NCI-H146 treated with DMSO at 0.1 percent for 48 hours (cell line): ENCODE measurements around the gene MYO1F.
"Not testable (repeated sequence)": the region's sequence is repeated elsewhere in the genome, so short reads cannot be mapped to it uniquely, and the experiment has no call there.

Experiments
- DNase-seq: peaks from one replicate; lab custom pipeline; 2025; ENCODE audit not compliant: unreplicated experiment; lab: John Stamatoyannopoulos, UW

The MYO1F gene

DNA sequence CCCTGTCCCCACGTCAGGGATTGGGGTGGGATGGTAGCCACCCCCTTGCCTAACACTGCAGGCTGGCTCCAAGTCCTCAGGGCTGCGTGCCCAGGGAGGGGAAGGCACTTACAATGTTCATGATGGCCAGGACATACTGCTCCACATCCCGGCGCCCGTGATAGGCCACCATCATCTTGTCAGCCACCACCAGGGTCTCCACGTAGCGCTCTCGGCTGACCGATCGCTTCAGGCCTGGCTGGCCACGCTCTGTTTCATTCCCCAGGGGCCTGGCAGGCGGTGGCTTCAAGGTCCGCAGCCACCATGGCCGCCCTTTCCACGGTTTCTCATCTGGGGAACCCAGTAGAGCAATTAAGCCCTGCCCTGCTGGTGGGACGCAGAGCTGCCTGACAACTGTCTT lies 23.6 kb upstream of the MYO1F start:
- DNase-seq: no peak

DNA sequence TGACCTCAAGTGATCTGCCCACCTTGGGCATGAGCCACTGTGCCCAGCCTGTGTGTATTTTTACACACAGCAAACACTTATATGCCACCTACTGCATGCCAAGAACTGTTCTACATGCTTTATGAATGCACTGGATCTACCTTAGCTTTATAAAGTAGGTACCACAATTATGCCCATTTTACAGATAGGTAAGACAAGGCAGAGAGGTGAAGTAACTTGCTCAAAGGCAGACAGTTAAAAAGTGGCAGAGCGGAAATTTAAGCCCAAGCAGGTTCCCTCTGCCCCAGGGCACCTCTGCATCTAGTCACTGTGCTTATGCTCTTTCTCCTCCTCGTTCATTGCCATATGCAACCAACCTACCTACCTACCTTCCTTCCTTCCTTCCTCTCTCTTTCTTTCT lies 22.8 kb upstream of the MYO1F start:
- no peak for DNase-seq

DNA sequence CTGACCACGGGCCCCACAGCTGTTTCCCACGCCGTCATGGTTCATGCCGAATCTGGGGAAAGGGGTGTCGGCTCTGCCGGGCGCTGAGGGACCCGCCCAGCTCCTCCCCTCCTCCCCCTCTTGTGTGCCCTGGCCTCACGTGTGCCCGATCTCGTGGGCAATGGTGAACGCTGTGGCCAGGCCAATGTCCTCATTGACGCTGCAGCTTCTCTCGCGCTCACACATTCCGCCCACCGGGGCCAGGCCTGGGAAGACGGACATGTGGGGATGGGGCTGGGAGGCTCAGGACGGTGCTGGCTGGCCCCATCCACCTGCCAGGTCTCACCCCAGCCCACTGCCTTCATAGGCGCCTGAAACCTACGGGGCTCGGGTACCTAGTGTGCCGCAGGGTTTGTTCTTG lies 18.9 kb upstream of the MYO1F start:
- DNase-seq: no peak

DNA sequence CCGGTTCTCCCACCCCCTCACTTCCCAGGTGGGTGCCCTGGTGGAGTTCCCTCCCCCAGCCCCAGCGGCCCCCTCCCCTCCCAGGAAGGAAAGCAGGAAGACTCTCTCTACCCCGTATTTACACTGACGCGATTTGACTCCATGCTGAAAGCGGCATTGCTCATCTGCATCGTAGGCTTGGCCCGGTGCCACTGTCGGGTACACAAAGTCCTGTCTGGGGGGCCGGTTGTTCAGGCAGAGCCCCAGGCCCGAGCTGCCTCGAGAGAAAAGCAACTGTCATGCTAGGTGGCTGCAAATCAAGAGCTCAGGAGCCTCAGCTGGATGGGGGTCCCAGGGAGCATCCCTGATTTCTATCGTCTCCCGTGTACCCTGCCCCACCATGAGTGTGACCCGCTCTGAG lies 18.4 kb upstream of the MYO1F start:
- no peak for DNase-seq

DNA sequence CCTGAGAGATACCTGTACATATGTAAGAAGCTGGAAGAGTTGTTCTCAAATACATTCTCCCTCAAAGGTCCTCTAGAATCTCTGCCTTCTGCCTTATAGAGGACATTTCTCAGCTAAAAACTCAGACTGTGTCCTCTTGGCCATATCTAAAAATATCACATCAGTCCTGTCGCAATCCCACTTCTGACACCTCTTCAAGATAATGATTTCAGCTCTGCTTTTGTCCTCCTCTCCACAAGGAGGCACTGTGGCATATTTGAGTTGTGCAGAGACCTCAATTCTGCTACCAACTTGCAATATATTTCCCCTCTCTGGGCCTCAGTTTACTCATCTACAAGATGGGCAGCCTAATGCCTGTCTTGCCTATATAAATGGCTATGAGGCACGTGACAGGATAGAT lies 16.7 kb upstream of the MYO1F start:
- DNase-seq: no peak

DNA sequence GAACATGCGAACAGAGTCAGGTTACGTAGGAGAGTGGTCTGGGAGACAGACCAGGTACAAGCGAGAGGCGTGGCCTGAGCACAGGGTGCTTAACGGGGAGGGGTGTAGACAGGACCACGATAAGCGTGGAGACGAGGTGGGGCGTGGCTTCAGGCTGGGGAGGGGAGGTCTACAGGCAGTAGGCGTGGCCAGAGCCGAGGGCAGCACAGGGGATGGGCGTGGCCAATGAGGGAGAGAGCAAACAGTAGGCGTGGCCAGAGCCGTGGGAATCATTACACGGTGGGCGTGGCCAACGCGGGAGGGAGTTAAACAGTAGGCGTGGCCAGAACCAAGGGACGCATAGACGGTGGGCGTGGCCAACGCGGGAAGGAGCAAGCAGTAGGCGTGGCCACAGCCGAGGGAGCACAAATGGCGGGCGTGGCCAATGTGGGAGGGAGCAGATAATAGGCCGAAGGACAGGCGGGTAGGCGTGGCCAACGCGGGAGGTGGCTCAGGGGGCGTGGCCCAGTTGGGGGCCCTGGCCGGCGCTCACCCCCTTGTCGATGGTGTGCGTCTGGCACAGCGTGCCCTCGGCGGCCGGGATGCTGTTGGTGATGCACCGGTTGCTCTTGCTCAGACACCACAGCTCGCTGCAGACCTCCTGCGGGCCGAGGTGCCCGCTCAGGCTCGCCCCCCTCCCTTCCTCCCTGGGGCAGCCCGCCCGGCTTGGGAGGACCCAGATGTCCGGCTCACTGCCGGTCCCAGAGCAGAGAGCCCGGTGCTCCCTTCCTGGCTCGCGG lies 15.2 kb upstream of the MYO1F start:
- DNase-seq: no peak

DNA sequence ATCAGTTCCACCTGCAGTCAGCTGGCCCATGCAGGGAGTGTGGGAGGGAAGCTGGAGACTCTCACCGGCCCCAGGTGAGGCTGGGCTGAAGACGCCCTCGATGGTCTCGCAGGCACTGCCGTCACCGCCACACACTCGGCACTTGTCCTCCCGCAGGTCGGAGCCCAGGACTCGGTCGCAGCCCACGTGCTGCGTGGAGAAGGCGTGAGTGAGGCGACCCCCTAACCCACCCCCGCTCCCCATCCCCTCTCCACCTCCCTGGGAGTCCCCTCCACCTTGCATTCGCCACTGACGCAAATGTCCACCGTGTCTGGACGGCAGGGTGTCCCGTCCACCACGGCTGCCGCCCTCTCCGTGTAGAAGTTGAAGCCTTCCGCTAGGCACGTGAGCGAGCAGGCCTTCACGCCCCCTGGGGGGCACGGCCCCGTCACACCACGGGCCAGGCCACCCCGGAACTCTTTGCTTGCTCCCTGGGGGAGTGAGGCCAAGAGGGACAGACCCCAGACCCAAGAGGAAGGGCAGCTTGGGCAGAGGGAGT lies 12.0 kb upstream of the MYO1F start:
- no peak for DNase-seq

DNA sequence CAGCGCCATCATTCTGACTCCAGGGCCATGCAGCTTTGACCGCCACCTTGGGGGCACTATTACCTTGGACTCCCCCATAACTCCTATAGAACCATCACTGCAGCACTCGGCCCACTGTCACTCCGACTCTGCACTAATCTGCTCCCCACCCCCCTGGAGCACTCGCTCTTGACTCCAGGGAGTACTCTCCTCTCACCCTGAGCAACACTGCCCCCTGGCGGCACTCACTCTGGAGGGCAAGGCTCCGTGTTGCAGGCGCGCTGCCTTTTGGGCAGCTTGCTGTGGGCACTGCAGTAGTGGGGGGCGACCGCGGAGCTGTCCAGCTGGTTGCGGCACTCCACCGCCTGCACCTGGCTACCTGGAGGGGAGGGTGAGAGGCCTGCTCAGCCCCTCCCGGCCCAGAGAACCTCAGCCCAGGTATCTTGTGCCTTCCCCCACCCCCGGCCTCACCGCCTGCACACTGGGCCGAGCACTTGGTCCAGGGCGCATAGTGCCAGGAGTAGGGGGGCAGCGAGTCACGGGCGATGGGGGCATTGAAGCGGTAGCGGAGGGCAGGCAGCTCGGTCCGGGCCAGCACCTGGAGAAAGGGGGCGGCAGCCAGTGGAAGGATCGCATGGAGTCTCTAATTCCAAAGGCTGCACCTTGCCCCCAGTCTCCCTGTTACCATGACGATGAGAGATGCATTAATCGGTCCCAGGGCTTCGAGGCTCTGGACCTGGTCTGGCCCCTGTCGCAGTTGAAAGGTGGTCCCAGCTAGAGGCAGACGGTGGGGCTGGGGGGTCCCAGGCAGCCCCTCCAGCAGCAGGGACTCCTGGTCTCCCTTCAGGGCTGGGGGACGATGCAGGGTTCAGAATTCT lies 8.9 kb upstream of the MYO1F start:
- DNase-seq: no peak

DNA sequence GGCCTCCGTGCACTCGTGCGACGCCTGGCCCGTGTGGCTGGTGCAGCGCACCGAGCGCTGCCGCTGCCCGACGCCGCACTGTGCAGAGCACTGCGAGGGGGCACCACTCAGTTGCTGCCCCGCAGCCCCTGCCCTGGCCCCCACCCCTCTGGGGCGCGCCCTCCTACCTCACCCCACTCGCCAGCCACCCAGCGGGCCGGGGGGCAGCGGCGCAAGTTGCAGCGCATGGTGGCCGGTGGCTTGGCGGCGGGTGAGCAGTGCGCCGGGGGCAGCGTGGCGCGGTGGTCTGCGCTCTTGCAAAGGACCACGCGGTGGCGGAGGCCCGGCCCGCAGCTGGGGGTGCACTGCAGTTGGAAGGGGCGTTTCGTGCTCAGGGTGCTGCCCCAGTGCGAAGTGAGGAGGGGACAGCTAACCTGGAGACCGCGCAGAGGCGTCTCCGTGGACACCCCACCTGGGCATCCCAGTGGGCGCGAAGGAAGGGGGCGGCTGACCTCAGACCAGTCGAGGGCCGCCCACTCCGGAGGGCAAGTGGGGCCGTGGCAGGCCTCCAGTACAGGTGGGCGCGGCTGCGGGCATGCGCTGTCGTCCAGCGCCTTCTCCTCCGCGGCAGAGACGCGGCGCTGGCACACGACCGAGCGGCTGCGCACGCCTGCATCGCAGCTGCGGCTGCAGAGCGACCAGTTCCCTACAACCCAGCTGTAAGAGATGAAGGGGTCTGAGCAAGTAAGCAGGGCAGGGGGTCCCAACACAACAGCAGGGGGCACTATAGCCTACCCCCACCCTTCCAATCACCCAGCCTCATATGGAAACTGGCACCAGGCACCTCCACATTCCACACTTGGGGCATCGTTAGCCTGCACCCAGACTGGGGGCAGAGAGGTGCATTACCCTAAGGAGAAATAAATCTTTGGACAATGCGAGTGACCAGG lies 8.0 kb upstream of the MYO1F start:
- DNase-seq: no peak

DNA sequence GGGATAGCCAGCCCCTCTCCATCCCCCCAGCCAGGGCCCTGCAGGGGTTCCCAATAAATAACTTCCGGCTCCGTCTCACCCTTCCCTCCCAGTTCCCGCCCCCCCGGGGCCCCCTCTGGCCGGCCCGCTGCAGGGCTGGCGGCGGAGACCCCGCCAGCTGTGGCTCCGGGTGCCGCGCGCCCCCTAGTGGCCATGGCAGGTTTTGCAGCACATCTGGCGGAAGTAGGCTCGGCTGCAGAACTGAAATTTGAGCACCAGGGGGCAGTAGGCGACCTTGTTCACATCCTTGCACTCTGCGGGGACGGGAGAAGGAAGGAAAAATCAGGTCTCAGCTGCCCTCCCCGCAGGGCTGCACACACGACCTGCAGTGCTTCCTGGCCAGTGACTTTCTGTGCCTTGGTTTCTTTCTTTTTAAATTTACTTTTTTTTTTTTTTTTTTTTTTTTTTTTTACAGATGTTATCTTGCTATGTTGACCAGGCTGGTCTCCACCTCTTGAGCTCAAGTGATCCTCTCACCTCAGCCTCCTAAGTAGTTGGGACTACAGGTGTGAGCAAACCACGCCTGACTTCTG lies 3.6 kb upstream of the MYO1F start:
- peak; percentile 10 for DNase-seq

DNA sequence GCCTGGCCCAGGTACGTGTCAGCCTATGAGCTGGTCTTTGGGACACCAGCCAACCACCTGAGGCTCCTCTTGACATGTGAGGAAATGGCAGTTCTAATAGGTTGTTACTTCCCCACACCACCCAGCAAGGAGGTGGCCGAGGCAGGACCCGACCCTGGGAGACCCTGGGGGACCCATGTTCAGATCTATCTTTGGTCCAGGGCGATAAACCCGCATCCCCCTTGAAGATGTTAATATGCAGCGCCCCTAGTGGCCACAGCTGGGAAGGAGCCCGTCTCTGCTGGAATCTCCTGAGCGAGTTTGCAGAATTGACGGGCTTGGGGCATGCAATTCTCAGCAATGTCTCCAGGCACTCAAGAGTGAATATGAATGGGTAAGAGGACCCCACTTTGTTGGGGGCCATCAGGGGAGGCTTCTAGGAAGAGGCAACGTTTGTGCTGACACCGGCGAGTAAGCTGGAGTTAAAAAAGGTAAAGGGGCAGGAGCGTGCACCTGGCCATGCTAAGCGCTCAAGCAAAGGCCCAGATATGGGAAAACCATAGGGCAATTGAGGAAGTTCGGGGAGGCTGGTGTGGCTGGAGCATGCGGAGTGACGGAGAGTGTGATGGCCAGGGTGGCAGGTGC lies 1.5 kb upstream of the MYO1F start:
- no peak for DNase-seq

DNA sequence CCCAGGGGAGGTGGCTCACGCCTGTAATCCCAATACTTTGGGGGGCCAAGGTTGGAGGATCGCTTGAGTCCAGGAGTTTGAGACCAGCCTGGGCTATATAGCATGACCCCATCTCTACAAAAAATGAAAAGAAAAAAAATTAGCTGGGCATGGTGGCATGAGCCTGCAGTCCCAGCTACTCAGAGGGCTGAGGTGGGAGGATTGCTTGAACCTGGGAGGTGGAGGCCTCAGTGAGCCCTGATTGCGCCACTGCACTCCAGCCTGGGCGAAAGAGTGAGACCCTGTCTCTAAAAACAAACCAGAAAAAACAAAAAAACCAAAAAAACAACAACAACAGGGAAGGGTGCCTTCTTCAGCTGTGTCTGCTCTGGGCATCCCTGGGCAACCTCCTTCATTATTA lies 499 bp upstream of the MYO1F start:
- DNase-seq: no peak

DNA sequence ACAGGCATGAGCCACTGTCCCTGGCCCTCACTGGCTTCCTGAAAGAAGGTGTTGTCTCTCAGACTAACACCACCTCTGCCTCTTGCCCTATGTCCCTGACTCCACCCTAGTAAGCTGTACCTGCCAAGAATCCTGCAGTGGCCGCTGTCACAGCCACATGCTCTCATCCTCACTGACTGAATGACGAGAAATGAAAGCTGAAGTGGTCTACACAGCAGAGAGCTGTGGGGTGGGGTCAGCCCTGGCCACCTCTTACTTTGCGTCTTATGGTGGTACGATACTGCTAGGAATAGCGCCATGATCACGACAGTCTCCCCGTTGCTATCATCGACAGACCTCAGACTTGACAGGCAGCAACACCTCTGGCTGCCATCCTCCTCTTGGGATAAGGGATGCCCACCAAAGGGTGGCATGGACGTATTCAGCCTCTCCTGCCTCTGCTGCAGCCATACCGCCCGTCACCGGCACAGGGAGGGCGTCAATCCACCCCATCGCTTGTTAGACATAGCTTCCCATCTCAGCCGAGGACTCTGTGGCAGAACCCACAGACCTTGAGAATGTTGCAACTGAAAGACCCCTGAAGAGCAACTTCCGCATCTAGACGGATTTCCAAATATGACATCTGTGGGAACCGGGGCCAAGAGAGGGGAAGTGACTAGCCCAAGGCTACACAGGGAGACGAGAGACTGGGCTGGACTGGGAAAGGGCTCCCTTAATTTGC lies 809 bp downstream of the MYO1F start:
- no peak for DNase-seq

DNA sequence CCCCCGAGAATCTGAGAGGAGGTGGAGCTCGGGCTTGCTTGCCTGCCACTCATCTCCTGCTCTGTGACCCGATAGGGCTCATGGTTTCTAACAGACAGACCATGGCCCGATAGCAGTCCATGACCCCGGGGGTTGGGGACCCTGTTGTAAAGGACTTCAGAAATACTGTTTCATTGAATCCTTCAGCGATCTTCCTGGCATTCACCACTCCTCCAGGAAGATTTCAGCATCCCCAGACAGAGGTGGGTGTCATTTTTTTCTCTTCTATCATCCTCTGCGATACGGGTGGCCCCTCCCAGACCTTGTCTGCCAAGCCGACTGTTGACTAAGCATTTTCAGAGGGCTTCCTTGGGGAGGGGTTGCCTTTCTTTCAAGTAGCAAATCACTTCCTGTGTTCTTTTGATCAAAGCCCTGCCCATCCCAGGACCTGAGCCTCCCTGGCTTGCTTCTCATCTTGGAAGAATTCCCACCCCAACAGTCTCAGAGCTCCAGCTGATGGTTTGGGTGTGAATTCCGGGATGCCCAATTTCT lies 1.7 kb downstream of the MYO1F start:
- DNase-seq: no peak

DNA sequence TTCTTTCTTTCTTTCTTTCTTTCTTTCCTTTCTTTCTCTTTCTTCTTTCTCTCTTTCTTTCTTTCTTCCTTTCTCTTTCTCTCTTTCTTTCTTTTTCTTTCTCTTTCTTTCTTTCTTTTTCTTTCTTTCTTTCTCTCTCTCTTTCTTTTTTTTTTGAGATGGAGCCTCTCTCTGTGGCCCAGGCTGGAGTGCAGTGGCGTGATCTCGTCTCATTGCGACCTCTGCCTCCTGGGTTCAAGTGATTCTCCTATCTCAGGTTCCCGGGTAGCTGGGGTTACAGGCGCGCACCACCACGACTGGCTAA lies 2.7 kb downstream of the MYO1F start:
- not testable (repeated sequence) for DNase-seq

DNA sequence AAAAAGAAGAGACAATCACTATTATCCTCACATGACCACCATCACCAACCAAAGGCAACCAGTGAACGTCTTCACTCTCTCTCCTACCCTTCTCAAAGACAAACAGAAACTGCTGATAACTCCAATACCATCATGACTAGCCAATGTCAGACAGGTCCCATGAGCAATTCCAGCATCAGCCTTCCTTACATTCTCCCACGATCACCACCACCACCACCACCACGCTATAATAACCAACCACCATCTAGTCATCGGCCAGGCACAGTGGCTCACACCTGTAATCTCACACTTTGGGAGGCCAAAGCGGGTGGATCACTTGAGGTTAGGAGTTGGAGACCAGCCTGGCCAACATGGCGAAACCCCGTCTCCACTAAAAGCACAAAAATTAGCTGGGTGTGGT lies 3.9 kb downstream of the MYO1F start:
- no peak for DNase-seq

DNA sequence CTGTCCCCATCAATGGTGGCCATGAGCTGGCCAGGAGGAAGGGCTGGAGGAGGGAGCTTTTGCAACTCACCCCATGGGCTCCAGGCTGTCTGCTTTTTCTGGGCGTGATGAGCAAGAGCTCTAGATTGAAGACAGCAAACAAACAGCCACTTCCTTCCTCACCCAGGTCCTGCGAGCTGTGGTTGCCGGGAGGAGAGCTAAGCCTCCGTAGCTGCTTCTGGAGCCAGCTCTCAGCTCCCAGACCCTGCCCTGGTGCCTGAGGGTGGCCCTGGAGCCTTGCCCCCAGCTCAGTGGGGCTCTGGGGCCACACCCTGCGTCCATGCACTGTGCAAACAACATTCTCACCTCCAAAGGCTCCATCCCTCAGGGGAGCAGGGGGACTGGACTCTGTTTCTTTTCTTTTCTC lies 6.2 kb downstream of the MYO1F start:
- DNase-seq: no peak

DNA sequence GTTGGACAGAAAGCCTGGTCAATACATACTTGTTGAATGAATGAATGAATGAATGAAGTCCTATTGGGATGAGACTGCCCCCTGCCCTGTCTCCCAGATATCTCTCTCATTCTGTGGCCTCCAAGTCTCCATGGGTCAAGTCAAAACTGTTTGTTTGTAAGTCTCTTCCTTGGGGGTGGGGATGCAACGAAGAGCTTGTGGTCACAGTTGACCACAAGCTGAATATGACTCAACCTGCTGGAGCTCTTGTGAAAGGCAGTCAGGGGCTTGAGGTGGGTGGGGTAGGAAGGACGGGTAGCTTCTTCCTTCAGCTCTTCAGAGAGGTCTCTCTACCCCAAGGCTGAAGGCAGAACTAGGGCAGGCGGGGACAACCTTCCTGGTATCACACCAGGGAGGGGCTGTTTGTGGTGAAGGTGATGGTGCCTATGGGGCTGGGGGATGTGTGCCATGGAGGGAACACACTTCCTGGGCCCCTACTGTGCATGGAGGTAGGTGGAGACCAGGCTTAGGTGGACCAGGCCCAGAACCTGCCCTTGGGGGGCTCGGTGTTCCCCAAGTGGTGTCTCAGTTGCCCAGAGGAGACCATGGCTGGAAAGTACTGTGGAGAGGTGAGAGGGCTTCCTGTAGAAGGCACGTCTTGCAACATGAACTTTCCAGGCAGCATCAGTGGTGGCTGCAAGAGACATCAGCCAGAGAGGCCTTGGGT lies 8.0 kb downstream of the MYO1F start:
- no peak for DNase-seq
